AG09319 (cell line): Measurements from ENCODE around the gene NUMA1.

Experiments used
- DNase-seq: peaks from one replicate; pipeline ENCODE4 v3.0.0-alpha.2; 2010; ENCODE audit warnings: low read depth; ENCODE audit errors: extremely low read depth
- TF ChIP-seq, protein P1 (sequence below): IDR thresholded peaks from 2 replicates; pipeline ENCODE4 v1.5.1; 2011; ENCODE audit warnings: low read depth, mild to moderate bottlenecking, inconsistent platforms, low read length, moderate library complexity

The NUMA1 gene

GRCh38 chr11:71962428-71963038 is 117.8 kb downstream of the NUMA1 start:
- TF ChIP-seq, protein P1, sequence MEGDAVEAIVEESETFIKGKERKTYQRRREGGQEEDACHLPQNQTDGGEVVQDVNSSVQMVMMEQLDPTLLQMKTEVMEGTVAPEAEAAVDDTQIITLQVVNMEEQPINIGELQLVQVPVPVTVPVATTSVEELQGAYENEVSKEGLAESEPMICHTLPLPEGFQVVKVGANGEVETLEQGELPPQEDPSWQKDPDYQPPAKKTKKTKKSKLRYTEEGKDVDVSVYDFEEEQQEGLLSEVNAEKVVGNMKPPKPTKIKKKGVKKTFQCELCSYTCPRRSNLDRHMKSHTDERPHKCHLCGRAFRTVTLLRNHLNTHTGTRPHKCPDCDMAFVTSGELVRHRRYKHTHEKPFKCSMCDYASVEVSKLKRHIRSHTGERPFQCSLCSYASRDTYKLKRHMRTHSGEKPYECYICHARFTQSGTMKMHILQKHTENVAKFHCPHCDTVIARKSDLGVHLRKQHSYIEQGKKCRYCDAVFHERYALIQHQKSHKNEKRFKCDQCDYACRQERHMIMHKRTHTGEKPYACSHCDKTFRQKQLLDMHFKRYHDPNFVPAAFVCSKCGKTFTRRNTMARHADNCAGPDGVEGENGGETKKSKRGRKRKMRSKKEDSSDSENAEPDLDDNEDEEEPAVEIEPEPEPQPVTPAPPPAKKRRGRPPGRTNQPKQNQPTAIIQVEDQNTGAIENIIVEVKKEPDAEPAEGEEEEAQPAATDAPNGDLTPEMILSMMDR: no peak
- DNase-seq: no peak

- TF ChIP-seq, protein P1: no peak
- no peak for DNase-seq
Measured at GRCh38 chr11:71955898-71956456, 124.4 kb downstream of the NUMA1 start.
